ENCODE data around the gene SRC.
A peak's percentile ranks its signal among the peaks of the same experiment; 100 is the strongest.

Gene SRC

GRCh38 chr20:37381621-37382471 is 35.9 kb downstream of the SRC start:
- no peak for TF ChIP-seq CTCF (IDR thresholded peaks at IDR 0.05; ENCODE audit: low read depth, low read length)
- no peak overlapping the region for H3K4me3 ChIP-seq (ENCODE audit: low read depth, low read length)
- in situ Hi-C loops (cut with HindIII; ENCODE audit: low sequenced_read_pairs) = no loop called here
- DNase-seq (ENCODE audit: low read depth, low spot score) = no peak

- in situ Hi-C loops (cut with HindIII; ENCODE audit: low sequenced_read_pairs) = no loop called here
- DNase-seq (ENCODE audit: low read depth, low spot score) = no peak
- no peak for TF ChIP-seq CTCF (IDR thresholded peaks at IDR 0.05; ENCODE audit: low read depth, low read length)
Measured at GRCh38 chr20:37382482-37383120, 36.7 kb downstream of the SRC start.

GRCh38 chr20:37383229-37383989 is 37.5 kb downstream of the SRC start:
- in situ Hi-C loops (cut with HindIII; ENCODE audit: low sequenced_read_pairs) = no loop called here
- peak; percentile 46 for DNase-seq (ENCODE audit: low read depth, low spot score)
- H3K4me3 ChIP-seq (ENCODE audit: low read depth, low read length) = no peak overlapping the region
- TF ChIP-seq CTCF (IDR thresholded peaks at IDR 0.05; ENCODE audit: low read depth, low read length) = no peak

More at GRCh38 chr20:37382482-37383120, 36.7 kb downstream of the SRC start:
- H3K4me3 ChIP-seq (ENCODE audit: low read depth, low read length) = no peak overlapping the region

GRCh38 chr20:37384683-37385174 is 38.8 kb downstream of the SRC start:
- in situ Hi-C loops (cut with HindIII; ENCODE audit: low sequenced_read_pairs) = no loop called here
- TF ChIP-seq CTCF (IDR thresholded peaks at IDR 0.05; ENCODE audit: low read depth, low read length) = peak; percentile 85
- peak overlapping the region; percentile 27 for H3K4me3 ChIP-seq (ENCODE audit: low read depth, low read length)
- DNase-seq (ENCODE audit: low read depth, low spot score) = peak; percentile 25

- no peak for DNase-seq (ENCODE audit: low read depth, low spot score)
- no peak overlapping the region for H3K4me3 ChIP-seq (ENCODE audit: low read depth, low read length)
- in situ Hi-C loops (cut with HindIII; ENCODE audit: low sequenced_read_pairs) = no loop called here
- TF ChIP-seq CTCF (IDR thresholded peaks at IDR 0.05; ENCODE audit: low read depth, low read length) = no peak
Measured at GRCh38 chr20:37385176-37385575, 39.2 kb downstream of the SRC start.
